OCI-M2 (cell line): ENCODE data around the gene NLGN4X.

ENCODE experiments used
- DNase-seq: peaks from one replicate; lab custom pipeline; 2025; ENCODE audit not compliant: unreplicated experiment; lab: John Stamatoyannopoulos, UW

The NLGN4X gene

GRCh38 chrX:6159468-6159867 is 69.2 kb downstream of the NLGN4X start:
- DNase-seq, result no peak

GRCh38 chrX:6151971-6152370 is 76.7 kb downstream of the NLGN4X start:
- no peak for DNase-seq

GRCh38 chrX:6149060-6149872 is 79.4 kb downstream of the NLGN4X start:
- DNase-seq, result no peak

GRCh38 chrX:6134255-6134654 is 94.4 kb downstream of the NLGN4X start:
- no peak for DNase-seq

- DNase-seq, result no peak
Measured at GRCh38 chrX:6132970-6133369, 95.7 kb downstream of the NLGN4X start.

- no peak for DNase-seq
Measured at GRCh38 chrX:6131287-6131686, 97.4 kb downstream of the NLGN4X start.

GRCh38 chrX:6129195-6129594 is 99.5 kb downstream of the NLGN4X start:
- DNase-seq, result no peak

GRCh38 chrX:6120329-6120728 is 108.3 kb downstream of the NLGN4X start:
- no peak for DNase-seq

- no peak for DNase-seq
Measured at GRCh38 chrX:6095469-6095868, 133.2 kb downstream of the NLGN4X start.

- no peak for DNase-seq
Measured at GRCh38 chrX:6074532-6074931, 154.1 kb downstream of the NLGN4X start.

GRCh38 chrX:6071731-6072130 is 156.9 kb downstream of the NLGN4X start:
- DNase-seq, result no peak

GRCh38 chrX:6067600-6067999 is 161.1 kb downstream of the NLGN4X start:
- DNase-seq, result no peak

GRCh38 chrX:6053141-6053540 is 175.5 kb downstream of the NLGN4X start:
- no peak for DNase-seq

- no peak for DNase-seq
Measured at GRCh38 chrX:6052111-6052745, 176.4 kb downstream of the NLGN4X start.

- no peak for DNase-seq
Measured at GRCh38 chrX:6049132-6049531, 179.5 kb downstream of the NLGN4X start.

GRCh38 chrX:6041630-6042029 is 187.0 kb downstream of the NLGN4X start:
- DNase-seq, result no peak

GRCh38 chrX:6029014-6029413 is 199.7 kb downstream of the NLGN4X start:
- DNase-seq, result no peak

- DNase-seq, result no peak
Measured at GRCh38 chrX:6026980-6027379, 201.7 kb downstream of the NLGN4X start.

- no peak for DNase-seq
Measured at GRCh38 chrX:6026429-6026828, 202.2 kb downstream of the NLGN4X start.

- DNase-seq, result no peak
Measured at GRCh38 chrX:6024204-6024603, 204.5 kb downstream of the NLGN4X start.

GRCh38 chrX:6021316-6022091 is 207.2 kb downstream of the NLGN4X start:
- no peak for DNase-seq

GRCh38 chrX:6019076-6019475 is 209.6 kb downstream of the NLGN4X start:
- DNase-seq, result no peak
